ENCODE data around the gene MICAL2.

MICAL2 gene

DNA sequence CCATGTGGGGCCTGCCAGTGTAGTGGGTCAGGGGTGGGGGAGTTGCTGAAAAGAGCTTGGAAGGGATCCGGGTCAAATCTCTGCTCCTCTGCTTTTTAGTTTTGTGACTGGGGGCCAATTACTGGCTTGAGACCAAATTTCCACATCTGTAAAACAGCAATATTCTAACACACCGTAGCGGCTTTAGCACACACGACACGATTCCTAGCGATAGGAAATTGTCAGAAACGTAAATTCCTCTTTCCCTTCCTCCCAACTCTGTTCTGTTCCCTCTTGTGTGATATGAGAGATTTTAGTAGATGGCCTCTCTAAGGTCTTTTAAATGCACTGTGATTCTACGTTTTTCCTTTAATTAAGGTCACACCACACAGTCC is 71.9 kb downstream of the MICAL2 start:
- TF ChIP-seq TEAD4 (IDR thresholded peaks at IDR 0.05) (no peak), NFIC (IDR thresholded peaks at IDR 0.05) (no peak), TAF1 (IDR thresholded peaks at IDR 0.05; ENCODE audit: low read depth) (no peak), ZBTB7A (IDR thresholded peaks at IDR 0.05; ENCODE audit: low read depth) (no peak), CEBPB (IDR thresholded peaks at IDR 0.05) (no peak), YY1 (IDR thresholded peaks at IDR 0.05; ENCODE audit: low read depth) (no peak), TCF12 (IDR thresholded peaks at IDR 0.05; ENCODE audit: low read depth) (no peak), EP300 (IDR thresholded peaks at IDR 0.05; ENCODE audit: borderline replicate concordance) (no peak), RAD21 (IDR thresholded peaks at IDR 0.05; ENCODE audit: low read depth) (no peak), CREB1 (IDR thresholded peaks at IDR 0.05; ENCODE audit: low read depth) (no peak), EGR1 (IDR thresholded peaks at IDR 0.05) (no peak)
- TF ChIP-seq, protein P1, sequence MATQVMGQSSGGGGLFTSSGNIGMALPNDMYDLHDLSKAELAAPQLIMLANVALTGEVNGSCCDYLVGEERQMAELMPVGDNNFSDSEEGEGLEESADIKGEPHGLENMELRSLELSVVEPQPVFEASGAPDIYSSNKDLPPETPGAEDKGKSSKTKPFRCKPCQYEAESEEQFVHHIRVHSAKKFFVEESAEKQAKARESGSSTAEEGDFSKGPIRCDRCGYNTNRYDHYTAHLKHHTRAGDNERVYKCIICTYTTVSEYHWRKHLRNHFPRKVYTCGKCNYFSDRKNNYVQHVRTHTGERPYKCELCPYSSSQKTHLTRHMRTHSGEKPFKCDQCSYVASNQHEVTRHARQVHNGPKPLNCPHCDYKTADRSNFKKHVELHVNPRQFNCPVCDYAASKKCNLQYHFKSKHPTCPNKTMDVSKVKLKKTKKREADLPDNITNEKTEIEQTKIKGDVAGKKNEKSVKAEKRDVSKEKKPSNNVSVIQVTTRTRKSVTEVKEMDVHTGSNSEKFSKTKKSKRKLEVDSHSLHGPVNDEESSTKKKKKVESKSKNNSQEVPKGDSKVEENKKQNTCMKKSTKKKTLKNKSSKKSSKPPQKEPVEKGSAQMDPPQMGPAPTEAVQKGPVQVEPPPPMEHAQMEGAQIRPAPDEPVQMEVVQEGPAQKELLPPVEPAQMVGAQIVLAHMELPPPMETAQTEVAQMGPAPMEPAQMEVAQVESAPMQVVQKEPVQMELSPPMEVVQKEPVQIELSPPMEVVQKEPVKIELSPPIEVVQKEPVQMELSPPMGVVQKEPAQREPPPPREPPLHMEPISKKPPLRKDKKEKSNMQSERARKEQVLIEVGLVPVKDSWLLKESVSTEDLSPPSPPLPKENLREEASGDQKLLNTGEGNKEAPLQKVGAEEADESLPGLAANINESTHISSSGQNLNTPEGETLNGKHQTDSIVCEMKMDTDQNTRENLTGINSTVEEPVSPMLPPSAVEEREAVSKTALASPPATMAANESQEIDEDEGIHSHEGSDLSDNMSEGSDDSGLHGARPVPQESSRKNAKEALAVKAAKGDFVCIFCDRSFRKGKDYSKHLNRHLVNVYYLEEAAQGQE (IDR thresholded peaks at IDR 0.05; ENCODE audit: low read depth): no peak
- TF ChIP-seq, protein P2, sequence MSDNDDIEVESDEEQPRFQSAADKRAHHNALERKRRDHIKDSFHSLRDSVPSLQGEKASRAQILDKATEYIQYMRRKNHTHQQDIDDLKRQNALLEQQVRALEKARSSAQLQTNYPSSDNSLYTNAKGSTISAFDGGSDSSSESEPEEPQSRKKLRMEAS (IDR thresholded peaks at IDR 0.05): no peak
- TF ChIP-seq, protein P3, sequence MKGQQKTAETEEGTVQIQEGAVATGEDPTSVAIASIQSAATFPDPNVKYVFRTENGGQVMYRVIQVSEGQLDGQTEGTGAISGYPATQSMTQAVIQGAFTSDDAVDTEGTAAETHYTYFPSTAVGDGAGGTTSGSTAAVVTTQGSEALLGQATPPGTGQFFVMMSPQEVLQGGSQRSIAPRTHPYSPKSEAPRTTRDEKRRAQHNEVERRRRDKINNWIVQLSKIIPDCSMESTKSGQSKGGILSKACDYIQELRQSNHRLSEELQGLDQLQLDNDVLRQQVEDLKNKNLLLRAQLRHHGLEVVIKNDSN (IDR thresholded peaks at IDR 0.05): no peak

DNA sequence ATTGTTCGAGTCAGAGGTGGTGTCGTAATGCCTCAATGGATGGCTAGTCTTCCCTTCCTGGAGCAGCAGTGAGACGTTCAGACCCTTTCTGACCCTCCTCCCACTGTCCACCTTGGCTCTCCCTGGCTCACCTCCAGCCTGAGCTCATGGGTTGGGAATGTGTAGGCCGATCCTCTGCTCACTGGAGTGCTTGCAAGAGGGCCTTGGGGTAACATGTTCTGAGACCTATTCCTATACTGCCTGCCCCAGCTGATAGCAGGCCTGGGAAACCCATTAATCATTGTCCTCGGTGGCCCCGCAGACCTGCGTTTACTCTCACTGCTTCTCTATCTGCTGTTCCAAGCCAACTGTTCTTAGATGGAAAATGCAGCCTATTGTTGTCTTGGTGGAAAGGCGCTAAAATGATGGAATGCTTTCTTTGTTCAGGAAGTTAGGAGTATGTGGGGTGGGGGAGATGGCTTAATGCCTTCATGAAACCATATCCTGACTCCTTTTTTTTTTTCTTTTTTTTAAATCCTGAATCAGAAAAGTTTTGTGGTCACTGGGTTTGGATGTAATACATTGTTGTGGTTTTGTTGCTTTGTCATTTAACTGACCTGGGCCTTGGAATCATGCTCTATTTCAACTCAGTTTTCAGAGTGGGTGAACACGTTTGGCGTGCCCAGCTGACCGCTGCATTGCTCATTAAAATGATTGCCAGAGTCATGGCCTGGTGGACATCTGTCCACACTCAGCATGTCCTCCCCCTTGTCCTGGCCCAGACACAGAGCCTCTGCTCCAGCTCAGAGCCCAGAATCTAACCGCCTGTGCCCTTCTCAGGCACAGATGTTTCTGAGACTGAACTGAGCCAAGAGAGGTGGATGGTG is 72.5 kb downstream of the MICAL2 start:
- TF ChIP-seq, protein P3 (IDR thresholded peaks at IDR 0.05): no peak
- TF ChIP-seq EGR1 (IDR thresholded peaks at IDR 0.05) (no peak), YY1 (IDR thresholded peaks at IDR 0.05; ENCODE audit: low read depth) (peak; percentile 71), ZBTB7A (IDR thresholded peaks at IDR 0.05; ENCODE audit: low read depth) (no peak; the same call in 1 of the 2 replicates), NFIC (IDR thresholded peaks at IDR 0.05) (peak; percentile 94), RAD21 (IDR thresholded peaks at IDR 0.05; ENCODE audit: low read depth) (peak; percentile 35; the same call in 1 of the 2 replicates), FOXM1 (IDR thresholded peaks at IDR 0.05; ENCODE audit: borderline replicate concordance, low read depth) (peak; percentile 88), CREB1 (IDR thresholded peaks at IDR 0.05; ENCODE audit: low read depth) (no peak), CEBPB (IDR thresholded peaks at IDR 0.05) (peak; percentile 97), TAF1 (IDR thresholded peaks at IDR 0.05; ENCODE audit: low read depth) (no peak), TCF12 (IDR thresholded peaks at IDR 0.05; ENCODE audit: low read depth) (peak; percentile 94), EP300 (IDR thresholded peaks at IDR 0.05; ENCODE audit: borderline replicate concordance) (peak; percentile 97), TEAD4 (IDR thresholded peaks at IDR 0.05) (peak; percentile 95)
- TF ChIP-seq, protein P1 (IDR thresholded peaks at IDR 0.05; ENCODE audit: low read depth): no peak
- TF ChIP-seq, protein P2 (IDR thresholded peaks at IDR 0.05): peak; percentile 67

DNA sequence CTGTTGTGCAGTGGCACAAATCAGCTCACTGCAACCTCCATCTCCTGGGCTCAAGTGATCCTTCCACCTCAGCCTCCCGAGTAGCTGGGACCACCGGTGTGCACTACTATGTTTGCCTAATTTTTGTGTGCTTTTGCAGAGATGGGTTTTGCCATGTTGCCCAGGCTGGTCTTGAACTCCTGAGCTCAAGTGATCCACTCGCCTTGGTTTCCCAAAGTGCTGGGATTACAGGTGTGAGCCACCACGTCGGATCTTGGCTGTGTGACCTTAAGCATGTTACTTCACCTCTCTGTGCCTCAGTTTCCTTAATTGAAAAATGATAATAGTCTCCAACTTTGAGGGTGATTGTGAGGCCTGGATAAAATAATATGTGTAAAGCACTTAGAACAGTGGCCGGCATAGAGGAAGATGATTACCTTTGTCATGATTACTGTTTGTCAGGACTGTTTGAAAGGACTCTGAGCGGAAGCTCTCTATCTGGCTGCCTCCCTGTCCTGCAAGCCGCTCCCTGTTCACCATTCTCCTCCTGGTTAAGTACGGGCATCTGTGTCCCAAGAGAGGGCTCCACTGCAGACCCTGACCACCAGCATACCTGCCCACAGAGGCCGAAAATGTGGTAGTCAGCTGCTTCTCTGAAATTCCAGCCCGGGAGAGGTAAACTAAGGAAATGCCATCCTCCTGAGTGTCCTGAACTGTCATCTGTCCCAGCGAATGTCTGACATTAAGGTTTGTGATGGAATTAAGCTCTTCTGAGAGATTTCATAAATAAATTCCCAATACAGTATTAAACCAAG is 73.6 kb downstream of the MICAL2 start:
- TF ChIP-seq, protein P1 (IDR thresholded peaks at IDR 0.05; ENCODE audit: low read depth): no peak
- TF ChIP-seq, protein P3 (IDR thresholded peaks at IDR 0.05): no peak
- TF ChIP-seq NFIC (IDR thresholded peaks at IDR 0.05): no peak
- no peak for TF ChIP-seq RAD21 (IDR thresholded peaks at IDR 0.05; ENCODE audit: low read depth)

All from Ishikawa (cell line).